ENCODE data around the gene EFHD2. TPM values are rescaled to one million over a fixed set of nuclear protein-coding genes. Genes with fewer than 3 reads are reported as not detected.

The EFHD2 gene
- total RNA-seq, 1 donor from 2014 or later = 57.2 TPM

DNA sequence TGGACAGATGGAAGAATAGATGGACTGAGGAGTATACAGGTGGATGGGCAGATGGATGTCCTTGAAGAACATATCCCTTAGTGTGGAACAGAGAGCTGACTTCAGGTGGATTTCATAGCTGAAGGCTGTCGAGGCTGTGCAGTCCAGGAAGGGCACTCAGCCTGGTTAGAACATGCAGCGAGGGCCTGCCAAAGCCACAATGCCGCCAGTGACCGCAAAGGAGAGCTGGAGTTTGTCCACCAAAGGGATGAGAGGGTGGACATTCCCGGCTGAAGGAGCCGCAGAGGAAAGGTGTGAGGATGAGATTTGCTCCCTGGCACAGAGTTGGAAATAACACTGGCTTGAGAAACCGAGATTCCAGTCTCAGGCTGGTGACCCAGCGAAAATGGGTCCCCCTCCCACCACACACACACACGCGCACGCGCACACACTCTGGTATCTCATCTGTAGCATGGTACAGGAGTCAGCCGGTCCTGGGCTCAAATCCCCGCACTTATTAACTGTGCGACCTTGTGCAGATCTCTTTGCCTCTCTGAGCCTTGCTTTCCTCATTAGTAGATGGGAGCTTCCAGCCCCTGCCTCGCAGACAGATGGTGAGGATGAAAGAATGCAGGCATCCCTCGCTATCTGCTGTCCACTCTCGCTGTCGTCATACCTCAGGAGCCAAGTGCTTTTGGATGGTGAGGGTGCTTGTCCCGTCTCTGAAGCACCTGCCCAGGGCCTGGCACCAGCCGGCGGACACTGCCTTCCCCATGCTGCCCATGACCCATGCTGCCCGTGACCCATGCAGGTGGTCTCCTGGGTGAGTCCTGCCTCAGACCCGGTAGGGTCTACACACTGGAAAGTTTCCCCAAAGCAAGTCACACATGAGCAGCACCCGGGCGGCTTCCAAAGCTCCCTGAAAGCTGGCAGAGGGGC lies 26.8 kb upstream of the EFHD2 start:
- H3K27me3 ChIP-seq = no peaks in the 10 kb centered on the region
- intact Hi-C loops (cut with DNase I) = no loop called here
- H3K4me1 ChIP-seq = peaks cover 10% of the 10 kb centered on the region
- DNase-seq (ENCODE audit: extremely low spot score in 2 of 2) = no peak
- no peak overlapping the region for H3K4me3 ChIP-seq
- TF ChIP-seq, protein P1, sequence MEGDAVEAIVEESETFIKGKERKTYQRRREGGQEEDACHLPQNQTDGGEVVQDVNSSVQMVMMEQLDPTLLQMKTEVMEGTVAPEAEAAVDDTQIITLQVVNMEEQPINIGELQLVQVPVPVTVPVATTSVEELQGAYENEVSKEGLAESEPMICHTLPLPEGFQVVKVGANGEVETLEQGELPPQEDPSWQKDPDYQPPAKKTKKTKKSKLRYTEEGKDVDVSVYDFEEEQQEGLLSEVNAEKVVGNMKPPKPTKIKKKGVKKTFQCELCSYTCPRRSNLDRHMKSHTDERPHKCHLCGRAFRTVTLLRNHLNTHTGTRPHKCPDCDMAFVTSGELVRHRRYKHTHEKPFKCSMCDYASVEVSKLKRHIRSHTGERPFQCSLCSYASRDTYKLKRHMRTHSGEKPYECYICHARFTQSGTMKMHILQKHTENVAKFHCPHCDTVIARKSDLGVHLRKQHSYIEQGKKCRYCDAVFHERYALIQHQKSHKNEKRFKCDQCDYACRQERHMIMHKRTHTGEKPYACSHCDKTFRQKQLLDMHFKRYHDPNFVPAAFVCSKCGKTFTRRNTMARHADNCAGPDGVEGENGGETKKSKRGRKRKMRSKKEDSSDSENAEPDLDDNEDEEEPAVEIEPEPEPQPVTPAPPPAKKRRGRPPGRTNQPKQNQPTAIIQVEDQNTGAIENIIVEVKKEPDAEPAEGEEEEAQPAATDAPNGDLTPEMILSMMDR (IDR thresholded peaks at IDR 0.05) = no peak
- TF ChIP-seq POLR2AphosphoS5 (IDR thresholded peaks at IDR 0.05; ENCODE audit: insufficient read depth in 1 of 2, low read depth in 1 of 2) (no peak), POLR2A (IDR thresholded peaks at IDR 0.05) (no peak)
- H3K9me3 ChIP-seq = no peaks in the 10 kb centered on the region
- H3K36me3 ChIP-seq = no peaks in the 10 kb centered on the region
- H3K27ac ChIP-seq = no peak overlapping the region

DNA sequence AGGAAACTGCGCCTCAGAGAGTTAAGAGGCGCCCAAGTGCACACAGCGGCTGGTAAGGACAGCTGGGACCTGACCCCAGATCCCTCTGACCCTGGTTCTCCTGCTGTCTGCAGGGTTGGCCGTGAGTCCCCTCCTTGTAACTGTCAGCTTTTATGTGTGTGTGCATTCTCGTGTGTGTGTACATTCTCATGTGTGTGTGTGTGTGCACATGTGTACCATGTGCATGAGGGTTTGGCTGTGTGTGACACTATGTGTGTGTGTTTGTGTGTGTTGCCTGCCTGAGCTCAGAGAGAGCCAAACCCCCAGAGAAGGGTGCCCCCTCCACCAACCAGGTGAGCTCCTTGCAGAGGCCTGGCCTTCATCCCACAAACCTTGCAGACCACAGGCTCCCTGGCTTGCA lies 25.9 kb upstream of the EFHD2 start:
- TF ChIP-seq POLR2AphosphoS5 (IDR thresholded peaks at IDR 0.05; ENCODE audit: insufficient read depth in 1 of 2, low read depth in 1 of 2) (no peak), POLR2A (IDR thresholded peaks at IDR 0.05) (no peak)
- TF ChIP-seq, protein P1 (IDR thresholded peaks at IDR 0.05) = no peak
- intact Hi-C loops (cut with DNase I) = no loop called here
- H3K4me3 ChIP-seq = no peak overlapping the region
- DNase-seq (ENCODE audit: extremely low spot score in 2 of 2) = no peak
- H3K4me1 ChIP-seq = peaks cover 10% of the 10 kb centered on the region
- no peaks in the 10 kb centered on the region for H3K36me3 ChIP-seq
- H3K9me3 ChIP-seq = no peaks in the 10 kb centered on the region
- no peak overlapping the region for H3K27ac ChIP-seq
- H3K27me3 ChIP-seq = no peaks in the 10 kb centered on the region

DNA sequence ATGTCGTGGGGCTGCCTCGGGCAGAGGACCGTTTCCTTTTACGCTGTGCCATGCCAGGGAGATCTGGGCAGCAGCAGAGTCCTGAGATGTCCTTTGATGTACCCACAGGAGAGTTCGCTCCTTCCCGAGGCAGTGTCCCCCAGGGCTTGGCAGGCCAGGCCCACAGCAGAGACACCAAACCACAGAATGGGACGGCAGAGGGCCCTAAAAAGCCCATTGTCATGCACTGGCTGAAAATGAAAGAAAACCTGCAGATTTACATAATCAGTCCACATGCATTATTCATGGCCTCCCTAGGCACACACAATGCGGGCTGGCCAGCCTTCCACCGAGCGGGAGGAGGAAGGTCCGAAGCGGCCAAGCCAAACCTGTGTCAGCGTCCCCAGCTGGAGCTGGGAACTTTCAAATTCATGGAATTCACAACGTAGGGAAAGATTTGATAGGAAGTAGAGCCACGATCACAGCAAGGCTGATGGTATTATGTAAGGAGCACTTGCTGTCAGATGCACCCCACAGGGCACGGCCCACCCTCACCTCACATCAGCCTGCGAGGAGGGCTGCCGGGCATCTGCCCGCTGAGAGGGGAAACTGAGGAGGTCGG lies 25.3 kb upstream of the EFHD2 start:
- no peak overlapping the region for H3K27ac ChIP-seq
- H3K4me1 ChIP-seq = peaks cover 10% of the 10 kb centered on the region
- no peak overlapping the region for H3K4me3 ChIP-seq
- intact Hi-C loops (cut with DNase I) = no loop called here
- no peaks in the 10 kb centered on the region for H3K27me3 ChIP-seq
- H3K9me3 ChIP-seq = no peaks in the 10 kb centered on the region
- DNase-seq (ENCODE audit: extremely low spot score in 2 of 2) = no peak
- no peaks in the 10 kb centered on the region for H3K36me3 ChIP-seq
- TF ChIP-seq POLR2AphosphoS5 (IDR thresholded peaks at IDR 0.05; ENCODE audit: insufficient read depth in 1 of 2, low read depth in 1 of 2) = no peak
- TF ChIP-seq, protein P1 (IDR thresholded peaks at IDR 0.05) = no peak
- TF ChIP-seq POLR2A (IDR thresholded peaks at IDR 0.05) = no peak

DNA sequence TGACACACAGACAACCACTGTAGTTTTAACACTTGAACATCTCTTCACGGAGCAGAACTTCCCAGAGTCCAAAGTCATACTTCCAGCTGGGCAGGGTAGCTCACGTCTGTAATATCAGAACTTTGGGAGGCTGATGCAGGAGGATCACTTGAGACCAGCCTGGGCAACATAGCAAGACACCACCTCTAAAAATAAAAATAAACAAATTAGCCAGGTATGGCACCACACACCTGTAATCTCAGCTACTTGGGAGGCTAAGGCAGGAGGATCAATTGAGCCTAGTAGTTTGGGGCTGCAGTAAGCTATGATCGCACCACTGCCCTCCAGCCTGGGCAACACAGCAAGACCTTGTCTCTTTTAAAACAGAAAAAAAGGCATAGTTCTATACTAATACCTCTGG lies 24.3 kb upstream of the EFHD2 start:
- intact Hi-C loops (cut with DNase I) = no loop called here
- Histone ChIP-seq H3K27me3 (no peaks in the 10 kb centered on the region), H3K27ac (no peak overlapping the region), H3K4me1 (peaks cover 10% of the 10 kb centered on the region), H3K36me3 (no peaks in the 10 kb centered on the region), H3K9me3 (no peaks in the 10 kb centered on the region), H3K4me3 (no peak overlapping the region)
- TF ChIP-seq POLR2AphosphoS5 (IDR thresholded peaks at IDR 0.05; ENCODE audit: insufficient read depth in 1 of 2, low read depth in 1 of 2) = no peak
- TF ChIP-seq, protein P1 (IDR thresholded peaks at IDR 0.05) = no peak
- no peak for DNase-seq (ENCODE audit: extremely low spot score in 2 of 2)

Measured in vagina (tissue), 2 donors.